NCI-H2171 treated with DMSO at 0.1 percent for 48 hours (cell line): Measurements from ENCODE around the gene RFC4.

ENCODE experiments used
- DNase-seq: peaks from one replicate; lab custom pipeline; 2025; lab: John Stamatoyannopoulos, UW

Gene RFC4

GRCh38 chr3:186743666-186744065 lies 62.6 kb downstream of the RFC4 start:
- DNase-seq: no peak

- no peak for DNase-seq
These were observed 63.5 kb downstream of the RFC4 start for GRCh38 chr3:186742618-186743380.
